WTC11 (cell line): ENCODE data around the gene RAPGEF1. TPM values are rescaled to one million over a fixed set of nuclear protein-coding genes. Genes with fewer than 3 reads are reported as not detected.
A peak's percentile ranks its signal among the peaks of the same experiment; 100 is the strongest.

Experiments
- ATAC-seq: fragments of 200-7000 bp; cut with Tn5 transposase; 2 replicates; pipeline ENCODE4 v1.10.0; 2021; ENCODE audit warnings: mild to moderate bottlenecking, moderate library complexity
- CTCF ChIA-PET: fragments of 300-600 bp; sonication (Branson Sonifier 250); formaldehyde crosslinking; loops from one replicate; lab custom pipeline; 2021; ENCODE audit warnings: antibody characterized with exemption; lab: Charles Lee
- POLR2A ChIA-PET: fragments of 350-600 bp; sonication (Branson Sonifier 250); formaldehyde crosslinking; loops from one replicate; lab custom pipeline; 2021; ENCODE audit warnings: antibody characterized with exemption; lab: Charles Lee
- DNase-seq: peaks from one replicate; pipeline ENCODE4 v3.0.0; 2021; ENCODE audit warnings: low spot score
- H3K27ac Mint-ChIP-seq: 2 replicates; pipeline ENCODE4 v1.8.0; 2021; ENCODE audit warnings: mixed read lengths
- H3K27me3 Mint-ChIP-seq: 2 replicates; pipeline ENCODE4 v1.8.0; 2021; ENCODE audit warnings: low read depth, mild to moderate bottlenecking, moderate library complexity, mixed read lengths
- H3K36me3 Mint-ChIP-seq: 2 replicates; pipeline ENCODE4 v1.8.0; 2021; ENCODE audit warnings: mixed read lengths
- H3K4me1 Mint-ChIP-seq: 2 replicates; pipeline ENCODE4 v1.8.0; 2022; ENCODE audit warnings: mixed read lengths
- H3K4me3 Mint-ChIP-seq: 2 replicates; pipeline ENCODE4 v1.8.0; 2021; ENCODE audit warnings: mild to moderate bottlenecking, moderate library complexity, mixed read lengths
- H3K9me3 Mint-ChIP-seq: 2 replicates; pipeline ENCODE4 v1.8.0; 2021; ENCODE audit warnings: mixed read lengths
- E2F1 ChIP-seq: sonication (generic); formaldehyde crosslinking; IDR thresholded peaks from 2 replicates; pipeline ENCODE4 v1.8.0; 2022; ENCODE audit warnings: mild to moderate bottlenecking, missing genetic modification reagents
- EMX1 ChIP-seq: fragments of 250-450 bp; sonication (Bioruptor Pico); IDR thresholded peaks from 2 replicates; pipeline ENCODE4 v1.8.0; 2021; ENCODE audit warnings: mild to moderate bottlenecking
- FOXK1 ChIP-seq: sonication (generic); formaldehyde crosslinking; IDR thresholded peaks from 2 replicates; pipeline ENCODE4 v1.8.0; 2022; ENCODE audit warnings: mild to moderate bottlenecking, moderate library complexity, missing genetic modification reagents
- FOXP1 ChIP-seq: sonication (generic); formaldehyde crosslinking; IDR thresholded peaks from 2 replicates; pipeline ENCODE4 v1.8.0; 2022; ENCODE audit warnings: missing genetic modification reagents, mild to moderate bottlenecking, moderate library complexity, borderline replicate concordance
- HMGA2 ChIP-seq: fragments of 250-450 bp; sonication (Bioruptor Pico); IDR thresholded peaks from 2 replicates; pipeline ENCODE4 v1.4.0; 2021; ENCODE audit warnings: mild to moderate bottlenecking, moderate library complexity
- JUN ChIP-seq: sonication (generic); formaldehyde crosslinking; IDR thresholded peaks from 2 replicates; pipeline ENCODE4 v1.8.0; 2023; ENCODE audit warnings: mild to moderate bottlenecking, missing genetic modification reagents
- MAX ChIP-seq: sonication (generic); formaldehyde crosslinking; IDR thresholded peaks from 2 replicates; pipeline ENCODE4 v1.8.0; 2022; ENCODE audit warnings: mild to moderate bottlenecking, missing genetic modification reagents
- NR1H2 ChIP-seq: sonication (generic); formaldehyde crosslinking; IDR thresholded peaks from 2 replicates; pipeline ENCODE4 v1.9.0; 2021; ENCODE audit warnings: mild to moderate bottlenecking, moderate library complexity, missing genetic modification reagents
- OVOL2 ChIP-seq: fragments of 250-450 bp; sonication (Bioruptor Pico); IDR thresholded peaks from 2 replicates; pipeline ENCODE4 v1.9.0; 2021; ENCODE audit warnings: mild to moderate bottlenecking, borderline replicate concordance
- PREB ChIP-seq: sonication (generic); formaldehyde crosslinking; IDR thresholded peaks from 2 replicates; pipeline ENCODE4 v1.8.1; 2022; ENCODE audit warnings: mild to moderate bottlenecking, missing genetic modification reagents, moderate library complexity, borderline replicate concordance
- PRRX2 ChIP-seq: fragments of 250-450 bp; sonication (Bioruptor Pico); IDR thresholded peaks from 2 replicates; pipeline ENCODE4 v1.8.0; 2021; ENCODE audit warnings: mild to moderate bottlenecking
- SMAD3 ChIP-seq: sonication (generic); formaldehyde crosslinking; IDR thresholded peaks from 2 replicates; pipeline ENCODE4 v1.8.0; 2022; ENCODE audit warnings: missing genetic modification reagents, mild to moderate bottlenecking, borderline replicate concordance
- STAT6 ChIP-seq: sonication (generic); formaldehyde crosslinking; conservative IDR thresholded peaks from 2 replicates; pipeline ENCODE4 v1.8.1; 2023; ENCODE audit warnings: mild to moderate bottlenecking, low read depth, missing genetic modification reagents, moderate library complexity
- ZBTB21 ChIP-seq: sonication (generic); formaldehyde crosslinking; IDR thresholded peaks from 2 replicates; pipeline ENCODE4 v1.8.1; 2023; ENCODE audit warnings: mild to moderate bottlenecking, missing genetic modification reagents, borderline replicate concordance
- ZBTB43 ChIP-seq: sonication (generic); formaldehyde crosslinking; IDR thresholded peaks from 2 replicates; pipeline ENCODE4 v1.8.1; 2023; ENCODE audit warnings: mild to moderate bottlenecking, missing genetic modification reagents
- ZMAT4 ChIP-seq: fragments of 250-450 bp; sonication (Bioruptor Pico); IDR thresholded peaks from 2 replicates; pipeline ENCODE4 v1.9.0; 2021; ENCODE audit warnings: mild to moderate bottlenecking
- ZNF263 ChIP-seq: sonication (generic); formaldehyde crosslinking; IDR thresholded peaks from 2 replicates; pipeline ENCODE4 v1.8.1; 2022; ENCODE audit warnings: low read depth, mild to moderate bottlenecking, moderate library complexity, missing genetic modification reagents
- ZNF281 ChIP-seq: sonication (generic); formaldehyde crosslinking; IDR thresholded peaks from 2 replicates; pipeline ENCODE4 v1.8.0; 2023; ENCODE audit warnings: mild to moderate bottlenecking, missing genetic modification reagents
- ZNF671 ChIP-seq: fragments of 250-450 bp; sonication (Bioruptor Pico); IDR thresholded peaks from 2 replicates; pipeline ENCODE4 v1.8.0; 2021; ENCODE audit warnings: mild to moderate bottlenecking
- ZSCAN18 ChIP-seq: fragments of 250-450 bp; sonication (Bioruptor Pico); IDR thresholded peaks from 2 replicates; pipeline ENCODE4 v2.1.2; 2022; ENCODE audit warnings: mild to moderate bottlenecking, moderate library complexity
- total RNA-seq: library from RNA; stranded (reverse); gene quantifications from 3 replicates; pipeline ENCODE4 v1.2.3, GENCODE V29; 2021

The RAPGEF1 gene
- total RNA-seq, 1 experiment from 2014 or later: 66.2 TPM

- Mint-ChIP-seq H3K4me3 (no peak overlapping the region; the same call in 1 of the 2 replicates), H3K27ac (peak overlapping the region; percentile 93), H3K36me3 (peaks cover 10% of the 10 kb centered on the region), H3K27me3 (no peaks in the 10 kb centered on the region), H3K9me3 (peaks cover 10% of the 10 kb centered on the region), H3K4me1 (peaks cover 91% of the 10 kb centered on the region)
- ATAC-seq: no peak
- POLR2A ChIA-PET: no interaction called here
- TF ChIP-seq MAX (CRISPR knock-in tag): no peak
- no peak for TF ChIP-seq ZNF263
- TF ChIP-seq NR1H2 (CRISPR knock-in tag): no peak
- TF ChIP-seq ZNF281 (CRISPR knock-in tag): no peak
- TF ChIP-seq E2F1: no peak
- no peak for TF ChIP-seq JUN
- no peak for TF ChIP-seq ZSCAN18 (CRISPR knock-in tag)
- TF ChIP-seq, all 79 proteins: peak for 0
- DNase-seq: no peak
- CTCF ChIA-PET: interaction anchor here (1.5 to 2.3 kb wide), 2 partner anchors 19 to 85 kb away, joined by 7 to 9 read pairs; no protein-coding TSS in a partner anchor
Measured at GRCh38 chr9:131677049-131677443, 62.8 kb downstream of the RAPGEF1 start.

GRCh38 chr9:131676431-131676972 is 63.4 kb downstream of the RAPGEF1 start:
- H3K4me1 Mint-ChIP-seq: peaks cover 88% of the 10 kb centered on the region
- POLR2A ChIA-PET: no interaction called here
- DNase-seq (no peak), ATAC-seq (peak; percentile 57)
- H3K9me3 Mint-ChIP-seq: peaks cover 10% of the 10 kb centered on the region
- H3K27ac Mint-ChIP-seq: peak overlapping the region; percentile 93; the same call in 1 of the 2 replicates
- peak overlapping the region; percentile 24; the same call in 1 of the 2 replicates for H3K4me3 Mint-ChIP-seq
- H3K27me3 Mint-ChIP-seq: no peaks in the 10 kb centered on the region
- H3K36me3 Mint-ChIP-seq: peaks cover 10% of the 10 kb centered on the region
- CTCF ChIA-PET: interaction anchor here (1.0 to 2.3 kb wide), 3 partner anchors 20 to 340 kb away, joined by 3 to 9 read pairs (median 7); no protein-coding TSS in a partner anchor
- TF ChIP-seq OVOL2 (CRISPR knock-in tag) (no peak), ZMAT4 (CRISPR knock-in tag) (no peak), HMGA2 (CRISPR knock-in tag) (no peak), ZBTB43 (CRISPR knock-in tag) (no peak), SMAD3 (no peak), EMX1 (CRISPR knock-in tag) (no peak), STAT6 (CRISPR knock-in tag) (no peak), ZNF281 (CRISPR knock-in tag) (no peak), FOXP1 (CRISPR knock-in tag) (no peak), ZNF671 (CRISPR knock-in tag) (no peak), FOXK1 (CRISPR knock-in tag) (no peak), ZBTB21 (CRISPR knock-in tag) (no peak), PREB (CRISPR knock-in tag) (no peak), PRRX2 (CRISPR knock-in tag) (no peak)
